Measurements from ENCODE around the gene FOXP1.

GRCh38 chr3:71133865-71134264 lies 449.7 kb downstream of the FOXP1 start:
- TF ChIP-seq TAF1 (IDR thresholded peaks at IDR 0.05; ENCODE audit: borderline replicate concordance, insufficient read depth, low read length) (no peak), REST (IDR thresholded peaks at IDR 0.05; ENCODE audit: insufficient read depth in 1 of 2, low read depth in 2 of 2, low read length in 2 of 2) (no peak), POLR2AphosphoS5 (IDR thresholded peaks at IDR 0.05; ENCODE audit: low read depth, low read length) (no peak), FOXP2 (optimal IDR thresholded peaks at IDR 0.05; ENCODE audit: borderline replicate concordance, extremely low read depth, extremely low read length, insufficient read depth) (no peak), SIN3A (IDR thresholded peaks at IDR 0.05; ENCODE audit: borderline replicate concordance, insufficient read depth, low read length) (no peak)
